ENCODE results near the gene RPS19. TPM values are rescaled to one million over a fixed set of nuclear protein-coding genes. Genes with fewer than 3 reads are reported as not detected.

The RPS19 gene
- 3,670 and 5,241 TPM in 2 replicates for total RNA-seq (2014; rRNA removed; shearing (Covaris generic); ENCODE audit: low replicate concordance)

DNA sequence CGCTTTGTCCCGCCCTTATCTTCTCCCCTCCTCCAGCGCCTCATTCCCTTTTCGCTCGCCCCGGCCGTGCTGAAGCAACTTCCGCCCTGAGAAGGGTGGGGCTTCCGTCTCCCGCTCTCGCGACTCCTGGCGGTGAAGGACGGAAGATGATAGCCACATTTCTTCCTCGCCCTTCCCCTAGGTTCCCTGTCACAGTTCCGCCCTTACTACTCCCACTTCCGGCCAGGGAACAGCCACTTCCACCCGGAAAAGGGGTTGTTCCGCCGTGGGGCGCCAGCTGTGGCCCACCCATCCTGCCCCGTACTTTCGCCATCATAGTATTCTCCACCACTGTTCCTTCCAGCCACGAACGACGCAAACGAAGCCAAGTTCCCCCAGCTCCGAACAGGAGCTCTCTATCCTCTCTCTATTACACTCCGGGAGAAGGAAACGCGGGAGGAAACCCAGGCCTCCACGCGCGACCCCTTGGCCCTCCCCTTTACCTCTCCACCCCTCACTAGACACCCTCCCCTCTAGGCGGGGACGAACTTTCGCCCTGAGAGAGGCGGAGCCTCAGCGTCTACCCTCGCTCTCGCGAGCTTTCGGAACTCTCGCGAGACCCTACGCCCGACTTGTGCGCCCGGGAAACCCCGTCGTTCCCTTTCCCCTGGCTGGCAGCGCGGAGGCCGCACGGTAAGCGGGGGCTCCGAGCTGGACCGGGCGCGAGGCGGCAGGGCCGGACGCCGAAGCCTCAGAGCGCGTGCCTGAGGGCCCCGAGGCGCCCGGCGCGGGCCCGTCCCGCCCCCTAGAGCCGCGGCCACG, at the start of gene RPS19:
TSS of gene RPS19 (plus strand) at position 638 of the 801 bp plus-strand sequence. CDS start 520 bp downstream, outside the sequence.
- DNase-seq (ENCODE audit: low read depth), result peak; percentile 100
- in situ Hi-C loops (cut with HindIII; ENCODE audit: low pct_unique_long_range_greater_than_20kb, low sequenced_read_pairs), result no loop called here

DNA sequence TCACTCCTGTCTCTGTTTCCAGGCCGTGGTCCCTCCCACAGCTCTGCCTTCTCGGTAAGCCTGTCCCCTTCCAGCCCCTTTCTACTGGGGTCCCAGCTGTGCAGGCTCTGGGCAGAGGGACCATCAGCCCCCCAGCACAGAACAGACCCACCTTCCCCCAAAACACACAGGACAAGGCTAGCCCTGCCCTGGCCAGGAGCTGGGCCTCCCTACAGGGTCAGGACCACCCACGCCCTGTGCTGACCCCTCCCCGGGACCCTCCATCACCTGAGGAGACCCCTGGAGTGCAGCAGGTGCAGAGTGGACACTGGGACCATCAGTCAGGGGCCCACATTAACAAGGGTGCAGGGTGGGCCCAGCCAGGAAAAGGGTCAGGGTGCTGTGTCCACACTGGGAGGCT, 49.8 kb upstream of the RPS19 start:
- in situ Hi-C loops (cut with HindIII; ENCODE audit: low pct_unique_long_range_greater_than_20kb, low sequenced_read_pairs), result no loop called here
- DNase-seq (ENCODE audit: low read depth), result no peak

DNA sequence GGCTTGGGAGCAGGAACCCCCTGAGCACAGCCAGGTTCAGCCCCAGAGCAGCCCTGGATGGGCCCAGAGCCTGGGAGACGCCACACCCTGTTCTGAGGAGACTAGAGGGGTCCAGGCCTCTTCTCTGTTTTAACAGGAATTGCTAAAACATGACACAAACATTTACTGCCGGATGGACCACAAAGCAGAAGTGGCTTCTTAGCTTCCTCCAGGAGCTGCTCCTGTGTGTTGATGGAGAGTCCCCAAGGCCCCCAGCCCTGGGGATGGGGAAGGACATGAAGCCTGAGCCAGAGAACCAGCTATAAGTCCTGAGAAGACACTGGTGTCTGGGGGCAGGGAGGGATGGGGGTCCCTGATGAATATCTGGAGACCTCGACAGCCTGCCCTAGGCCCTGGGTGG, 49.0 kb upstream of the RPS19 start:
- in situ Hi-C loops (cut with HindIII; ENCODE audit: low pct_unique_long_range_greater_than_20kb, low sequenced_read_pairs), result no loop called here

DNA sequence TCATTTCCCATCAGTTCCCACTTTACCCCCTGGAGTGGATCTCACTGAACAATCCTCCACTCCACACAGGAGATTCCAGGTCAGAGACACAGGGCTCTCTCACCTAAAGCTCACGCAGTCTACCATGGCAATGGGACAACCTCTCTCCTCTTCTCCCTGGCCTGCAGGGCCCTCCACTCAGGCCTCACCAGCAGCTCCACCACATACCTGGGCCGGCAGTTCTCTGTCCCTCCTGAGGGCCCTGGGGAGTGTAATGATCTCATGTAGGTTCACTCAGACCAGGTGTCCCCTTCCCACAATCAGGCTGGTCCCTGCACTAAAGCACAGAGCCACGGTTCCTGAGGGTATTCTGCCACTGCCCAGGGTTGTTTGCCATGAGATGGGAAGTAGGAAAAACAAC, 48.1 kb upstream of the RPS19 start:
- in situ Hi-C loops (cut with HindIII; ENCODE audit: low pct_unique_long_range_greater_than_20kb, low sequenced_read_pairs), result no loop called here
- no peak for DNase-seq (ENCODE audit: low read depth)

More for the DNA sequence above, 49.0 kb upstream of the RPS19 start:
- DNase-seq (ENCODE audit: low read depth), result no peak

DNA sequence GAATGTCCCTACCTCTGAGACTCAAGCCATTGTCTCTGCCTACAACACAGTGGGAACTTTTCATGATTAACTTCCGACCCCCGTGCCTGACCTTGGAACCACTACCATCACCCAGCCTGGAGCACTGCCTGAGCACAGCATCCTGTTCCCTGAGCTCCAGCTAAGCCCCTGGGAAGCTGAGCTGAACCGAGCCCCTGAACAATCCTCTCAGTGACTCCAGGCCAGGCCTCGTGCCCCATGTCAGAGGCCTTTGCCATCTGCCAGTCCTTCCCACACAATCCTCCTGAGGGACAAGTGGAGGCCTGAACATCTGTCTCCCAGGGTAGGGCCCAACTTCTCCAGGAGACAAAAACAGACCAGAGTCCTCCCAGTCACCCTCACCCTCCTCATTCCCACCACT, 46.1 kb upstream of the RPS19 start:
- in situ Hi-C loops (cut with HindIII; ENCODE audit: low pct_unique_long_range_greater_than_20kb, low sequenced_read_pairs), result no loop called here
- DNase-seq (ENCODE audit: low read depth), result no peak

DNA sequence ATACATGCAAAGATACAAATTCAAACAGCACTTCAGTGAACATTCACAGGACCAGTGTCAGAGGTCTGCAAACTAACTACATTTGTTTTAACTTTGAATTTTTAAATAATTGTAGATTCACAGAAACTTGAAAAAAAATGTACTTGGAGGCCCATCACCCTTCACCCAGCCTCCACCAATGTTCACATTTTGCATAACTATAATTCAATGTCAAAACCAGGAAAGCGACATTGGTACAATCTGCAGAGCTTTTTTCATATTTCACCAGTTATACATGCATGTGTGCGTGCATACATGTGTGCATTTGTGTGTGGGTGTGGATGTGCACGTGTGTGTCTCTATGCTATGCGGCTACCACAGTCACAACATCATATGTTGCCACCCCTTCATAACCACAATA, 44.8 kb upstream of the RPS19 start:
- no peak for DNase-seq (ENCODE audit: low read depth)
- in situ Hi-C loops (cut with HindIII; ENCODE audit: low pct_unique_long_range_greater_than_20kb, low sequenced_read_pairs), result no loop called here

DNA sequence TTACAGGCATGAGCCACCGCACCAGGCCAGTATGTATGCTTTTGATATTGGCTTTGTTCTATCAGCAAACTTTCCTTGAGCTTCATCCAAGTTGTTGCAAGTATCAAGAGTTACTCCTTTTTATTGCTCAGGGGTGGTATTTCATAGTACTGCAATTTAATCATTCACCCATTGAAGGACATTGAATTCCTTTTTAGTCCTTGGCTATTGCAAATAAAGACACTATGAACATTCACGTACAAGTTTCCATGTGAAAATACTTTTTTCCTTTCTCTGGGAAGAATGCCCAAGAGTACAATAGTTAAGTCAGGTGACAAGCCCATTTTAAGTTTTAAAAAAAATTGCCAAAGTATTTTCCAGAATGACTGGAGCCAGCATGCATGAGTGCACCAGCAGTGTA, 43.3 kb upstream of the RPS19 start:
- in situ Hi-C loops (cut with HindIII; ENCODE audit: low pct_unique_long_range_greater_than_20kb, low sequenced_read_pairs), result no loop called here
- DNase-seq (ENCODE audit: low read depth), result peak; percentile 74

DNA sequence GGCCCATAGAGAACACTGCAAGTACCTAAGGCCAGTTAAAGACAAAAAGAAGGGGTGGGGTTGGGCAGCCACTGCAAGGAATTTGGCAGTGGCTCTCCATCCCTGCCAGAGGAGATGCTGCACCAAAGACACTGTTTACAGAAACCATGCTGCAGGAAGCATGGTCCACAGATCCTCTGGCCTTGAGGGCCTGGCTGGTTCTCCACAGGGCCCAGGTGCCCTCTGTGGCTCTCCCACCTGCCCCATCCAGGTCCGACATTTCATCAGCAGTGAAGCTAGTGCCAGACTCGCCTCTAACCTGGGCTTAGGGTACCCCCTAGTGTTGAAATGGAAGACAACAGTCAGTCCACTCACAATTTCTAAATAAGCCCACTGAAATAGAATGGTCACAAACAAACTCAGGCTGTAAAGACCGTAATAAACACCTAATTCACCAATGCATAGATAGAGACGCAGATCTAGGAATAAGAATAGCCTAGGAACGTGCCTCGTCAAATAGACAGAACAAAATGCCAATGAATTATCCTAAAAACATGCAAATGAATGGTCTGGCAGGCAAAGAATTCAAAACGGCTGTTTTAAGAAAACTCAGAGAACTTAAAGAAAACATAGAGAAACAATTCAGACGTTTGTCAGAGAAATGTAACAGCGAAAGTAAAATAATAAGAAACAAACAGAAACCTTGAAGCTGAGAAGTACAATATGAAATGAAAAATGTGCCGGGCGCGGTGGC, 38.9 kb upstream of the RPS19 start:
- in situ Hi-C loops (cut with HindIII; ENCODE audit: low pct_unique_long_range_greater_than_20kb, low sequenced_read_pairs), result no loop called here
- DNase-seq (ENCODE audit: low read depth), result peak; percentile 52

DNA sequence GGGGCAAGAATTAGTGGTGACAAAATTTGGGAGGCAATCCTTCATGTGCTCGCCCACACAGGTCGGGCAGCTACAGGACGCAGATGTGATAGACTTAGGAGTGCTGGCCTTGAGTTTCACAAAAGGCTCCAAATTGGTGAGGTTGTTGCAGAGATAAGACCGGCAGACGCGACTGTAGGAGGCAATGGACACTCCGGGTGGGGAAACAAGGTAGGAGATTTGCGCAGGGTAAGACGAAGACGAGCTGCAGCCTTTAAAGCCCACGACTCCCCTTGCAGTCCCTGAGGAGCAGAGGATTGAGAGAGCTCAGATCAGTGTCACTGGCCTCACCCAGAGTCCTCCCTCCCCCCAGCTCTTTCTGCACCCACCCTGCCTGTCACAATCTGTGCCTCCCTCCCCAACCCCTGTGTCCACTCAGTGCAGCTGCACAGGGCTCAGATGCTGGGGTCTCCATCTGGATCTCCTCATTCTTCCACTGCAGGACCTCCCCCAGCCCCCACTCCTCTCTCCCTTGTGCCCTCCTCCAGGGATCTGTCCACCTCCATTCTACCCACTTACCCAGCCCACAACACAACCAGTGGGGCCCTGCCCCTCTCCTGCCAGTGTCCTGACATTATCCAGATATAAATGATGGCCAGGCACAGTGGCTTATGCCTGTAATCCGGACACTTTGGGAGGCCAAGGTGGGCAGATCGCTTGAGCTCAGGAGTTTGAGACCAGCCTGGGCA, 21.9 kb upstream of the RPS19 start:
- DNase-seq (ENCODE audit: low read depth), result no peak
- in situ Hi-C loops (cut with HindIII; ENCODE audit: low pct_unique_long_range_greater_than_20kb, low sequenced_read_pairs), result no loop called here

DNA sequence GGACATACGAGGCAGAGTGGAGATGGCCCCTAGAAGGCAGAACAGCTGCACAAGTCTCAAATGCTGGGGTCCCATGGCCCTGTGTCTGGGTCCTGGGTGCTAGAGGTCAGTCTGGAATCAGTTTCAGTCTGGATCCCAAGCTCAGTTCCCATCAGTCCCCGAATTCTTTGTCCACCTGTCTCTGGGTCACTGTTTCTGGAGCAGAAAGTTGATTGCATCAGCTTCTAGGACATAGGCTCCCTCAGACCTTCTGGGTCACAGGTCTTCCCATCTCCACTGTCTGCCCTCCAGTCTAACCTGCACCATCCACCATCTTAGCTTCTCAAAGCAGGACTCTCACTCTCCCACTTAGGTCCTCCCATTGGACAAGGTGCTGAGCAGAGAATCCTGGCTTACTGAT, 20.8 kb upstream of the RPS19 start:
- in situ Hi-C loops (cut with HindIII; ENCODE audit: low pct_unique_long_range_greater_than_20kb, low sequenced_read_pairs), result no loop called here
- no peak for DNase-seq (ENCODE audit: low read depth)

DNA sequence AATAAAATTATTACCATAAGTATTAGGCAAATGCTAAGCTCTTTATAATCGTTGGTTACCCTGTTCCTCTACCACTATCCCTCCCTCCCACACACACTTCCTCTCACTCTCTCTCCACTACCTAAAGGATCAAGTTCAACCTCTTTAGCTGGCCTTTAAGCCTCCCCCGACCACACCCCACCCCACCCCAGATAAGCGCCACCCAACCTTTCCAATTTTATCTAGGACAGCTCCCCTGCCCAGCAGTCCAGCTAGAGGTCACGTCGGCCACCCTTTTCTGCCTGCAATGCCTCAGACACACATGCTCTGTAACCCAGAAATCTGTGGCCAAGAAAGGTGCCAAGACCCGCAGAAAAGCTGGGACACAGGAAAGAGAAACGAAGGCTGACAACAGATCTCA, 16.7 kb upstream of the RPS19 start:
- in situ Hi-C loops (cut with HindIII; ENCODE audit: low pct_unique_long_range_greater_than_20kb, low sequenced_read_pairs), result no loop called here
- no peak for DNase-seq (ENCODE audit: low read depth)

DNA sequence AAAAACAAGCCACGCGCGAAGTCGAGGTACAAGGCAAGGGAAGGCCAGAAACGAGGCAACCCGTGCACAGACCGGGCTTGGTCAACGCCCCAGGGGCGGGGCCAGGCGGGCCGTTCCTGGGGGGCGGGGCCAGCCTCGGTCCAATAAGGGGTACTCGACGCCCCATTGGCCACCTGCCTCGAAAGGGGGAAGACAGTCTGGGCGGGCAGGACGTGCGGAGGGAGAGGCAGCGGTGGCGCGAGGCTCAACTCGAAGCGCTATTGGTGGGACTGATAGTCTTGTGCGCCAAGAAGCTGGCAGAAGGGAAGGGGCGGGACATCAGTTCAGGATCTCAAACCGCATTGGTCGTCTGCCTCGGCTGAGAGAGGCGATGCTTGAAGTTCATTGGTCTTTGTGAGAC, 15.5 kb upstream of the RPS19 start, which contains the start of gene LYPD4:
TSS of gene LYPD4 (minus strand) at position 83 of the 400 bp plus-strand sequence. CDS start 5,398 bp downstream, outside the sequence.
- DNase-seq (ENCODE audit: low read depth), result no peak
- in situ Hi-C loops (cut with HindIII; ENCODE audit: low pct_unique_long_range_greater_than_20kb, low sequenced_read_pairs), result no loop called here

DNA sequence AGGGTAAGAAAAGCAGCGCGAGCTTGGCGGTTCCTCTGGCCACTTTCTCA, 15.2 kb upstream of the RPS19 start, which contains the start of gene DMRTC2:
TSS of gene DMRTC2 (plus strand) at position 42 of the 50 bp plus-strand sequence. CDS start 2,387 bp downstream, outside the sequence.
- in situ Hi-C loops (cut with HindIII; ENCODE audit: low pct_unique_long_range_greater_than_20kb, low sequenced_read_pairs), result no loop called here
- no peak for DNase-seq (ENCODE audit: low read depth)

DNA sequence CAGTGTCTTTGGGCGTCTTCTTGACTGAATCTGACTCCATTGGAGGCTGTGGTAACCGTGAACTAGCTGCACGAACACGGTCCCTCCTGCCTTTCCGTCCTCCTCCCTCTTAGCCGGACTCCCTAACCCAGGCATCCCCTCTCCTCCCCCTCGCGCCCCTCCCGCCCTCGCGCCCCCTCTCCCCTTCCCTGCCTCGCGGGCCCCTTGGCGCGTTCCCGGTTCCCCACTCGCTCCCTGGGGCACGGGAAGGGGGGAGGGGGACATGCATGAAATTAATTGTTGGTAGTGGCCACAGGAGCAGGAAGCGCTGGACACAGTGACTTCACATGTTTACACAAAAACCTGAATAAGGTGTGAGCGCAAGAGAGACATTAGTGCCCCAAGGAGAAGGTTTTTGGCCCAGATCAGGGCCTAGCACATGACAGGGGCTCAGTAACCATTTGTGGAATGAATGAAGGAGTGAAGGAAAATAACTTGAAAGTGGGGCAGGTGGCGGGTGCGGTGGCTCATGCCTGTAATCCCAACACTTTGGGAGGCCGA, 14.9 kb upstream of the RPS19 start:
- no peak for DNase-seq (ENCODE audit: low read depth)
- in situ Hi-C loops (cut with HindIII; ENCODE audit: low pct_unique_long_range_greater_than_20kb, low sequenced_read_pairs), result no loop called here

DNA sequence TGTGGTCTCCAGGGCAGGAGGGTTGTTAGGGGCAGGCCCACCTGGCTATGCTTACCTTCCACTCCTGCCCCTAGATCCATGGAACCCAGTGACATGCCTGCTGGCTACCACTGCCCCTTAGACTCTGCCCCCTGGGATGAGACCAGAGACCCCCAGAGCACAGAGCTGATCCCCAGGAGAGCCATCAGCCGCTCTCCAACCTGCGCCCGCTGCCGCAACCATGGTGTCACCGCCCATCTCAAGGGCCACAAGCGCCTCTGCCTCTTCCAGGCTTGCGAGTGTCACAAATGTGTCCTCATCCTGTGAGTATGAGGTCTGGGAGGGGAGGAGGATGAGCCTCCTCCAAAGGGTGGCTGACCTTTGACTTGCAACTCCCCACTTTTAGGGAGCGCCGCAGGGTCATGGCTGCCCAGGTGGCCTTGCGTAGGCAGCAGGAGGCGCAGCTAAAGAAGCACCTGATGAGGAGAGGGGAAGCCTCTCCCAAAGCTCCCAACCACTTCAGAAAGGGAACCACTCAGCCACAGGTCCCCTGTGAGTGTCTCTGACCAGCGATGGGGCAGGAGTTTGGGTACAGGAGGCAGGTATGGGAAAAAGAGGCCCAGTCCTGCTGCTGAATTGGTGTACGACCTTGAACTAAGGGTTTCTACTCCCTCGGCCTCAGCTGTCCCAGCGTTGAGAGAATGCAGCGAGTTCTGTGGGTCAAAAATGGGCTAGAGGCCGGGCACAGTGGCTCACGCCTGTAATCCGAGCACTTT, 12.5 kb upstream of the RPS19 start:
- in situ Hi-C loops (cut with HindIII; ENCODE audit: low pct_unique_long_range_greater_than_20kb, low sequenced_read_pairs), result no loop called here
- no peak for DNase-seq (ENCODE audit: low read depth)

DNA sequence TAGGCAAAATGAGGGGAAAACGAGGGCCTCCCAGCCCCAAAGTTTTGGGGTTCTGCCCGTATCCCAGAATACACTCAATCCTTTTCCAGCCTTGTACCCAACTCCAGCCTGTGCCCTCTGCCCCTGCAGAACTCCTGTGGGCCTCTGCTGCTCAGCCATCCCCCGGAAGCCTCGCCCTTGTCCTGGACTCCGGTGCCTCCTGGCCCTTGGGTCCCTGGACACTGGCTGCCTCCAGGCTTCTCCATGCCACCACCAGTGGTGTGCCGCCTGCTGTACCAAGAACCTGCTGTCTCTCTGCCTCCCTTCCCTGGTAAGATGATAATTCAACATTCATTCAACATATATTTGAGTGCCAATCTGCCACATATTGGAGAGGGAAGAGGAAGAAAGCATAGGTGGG, 11.4 kb upstream of the RPS19 start:
- DNase-seq (ENCODE audit: low read depth), result no peak
- in situ Hi-C loops (cut with HindIII; ENCODE audit: low pct_unique_long_range_greater_than_20kb, low sequenced_read_pairs), result no loop called here

DNA sequence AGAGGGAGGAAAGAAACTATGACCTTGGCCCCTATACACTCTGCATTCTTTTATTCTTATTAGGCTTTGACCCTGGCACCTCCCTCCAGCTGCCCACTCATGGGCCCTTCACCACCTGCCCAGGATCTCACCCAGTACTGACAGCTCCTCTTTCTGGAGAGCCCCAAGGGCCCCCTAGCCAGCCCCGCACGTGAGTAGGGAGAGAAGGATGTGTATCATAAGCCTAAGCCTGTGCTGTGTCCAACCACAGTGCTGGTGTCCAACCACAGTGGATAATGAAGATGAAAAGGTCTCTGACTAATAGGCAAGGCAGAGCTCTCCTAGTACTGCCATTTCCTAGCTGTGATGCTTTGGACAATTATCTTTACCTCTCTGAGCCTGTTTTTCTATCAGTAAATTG, 11.0 kb upstream of the RPS19 start:
- DNase-seq (ENCODE audit: low read depth), result no peak
- in situ Hi-C loops (cut with HindIII; ENCODE audit: low pct_unique_long_range_greater_than_20kb, low sequenced_read_pairs), result no loop called here

DNA sequence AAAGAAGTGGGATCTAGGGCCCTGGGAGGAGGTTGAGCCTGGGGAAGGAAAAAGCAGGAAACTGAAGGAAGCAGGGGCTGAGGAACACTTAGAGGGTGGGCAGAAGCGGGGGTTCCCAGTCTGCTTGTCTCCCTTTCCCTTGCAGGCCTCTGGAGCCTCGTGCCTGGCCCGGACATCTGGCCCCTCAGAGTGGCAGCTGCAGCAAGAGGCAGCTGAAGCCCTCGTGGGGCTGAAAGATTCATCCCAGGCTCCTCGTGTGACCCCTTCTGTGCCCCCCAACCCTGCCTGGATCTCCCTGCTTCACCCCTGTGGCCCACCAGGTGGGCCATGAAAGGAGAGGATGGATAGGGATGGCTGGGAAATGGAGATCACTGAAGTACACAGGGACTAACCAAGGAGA, 9.7 kb upstream of the RPS19 start:
- in situ Hi-C loops (cut with HindIII; ENCODE audit: low pct_unique_long_range_greater_than_20kb, low sequenced_read_pairs), result no loop called here
- DNase-seq (ENCODE audit: low read depth), result no peak

Measured in Caki2 (cell line).